Naive B cell (primary cell): ENCODE measurements around the gene PDGFB. TPM values are rescaled to one million over a fixed set of nuclear protein-coding genes. Genes with fewer than 3 reads are reported as not detected.

Source experiments
- ATAC-seq, 2 donors: fragments of 150-1000 bp; cut with Tn5 transposase; 2 replicates each; pipeline ENCODE4 v1.10.0; 2021; ENCODE audit warnings: low read depth in 2 of 2, mild to moderate bottlenecking in 2 of 2, moderate library complexity in 2 of 2
- DNase-seq: peaks from one replicate; pipeline ENCODE4 v3.0.0; 2022
- H3K27ac Mint-ChIP-seq, 6 donors: one replicate each; pipeline ENCODE4 v1.8.0; 2020 to 2022; ENCODE audit warnings: mild to moderate bottlenecking in 6 of 6, mixed read lengths in 6 of 6, moderate library complexity in 5 of 6, inconsistent platforms in 2 of 6
- H3K27me3 Mint-ChIP-seq, 3 donors: one replicate each; pipeline ENCODE4 v1.8.0; 2021 to 2022; ENCODE audit warnings: mixed read lengths in 3 of 3, mild to moderate bottlenecking in 1 of 3
- H3K36me3 Mint-ChIP-seq, 2 donors: one replicate each; pipeline ENCODE4 v1.8.0; 2020 to 2022; ENCODE audit warnings: mixed read lengths in 2 of 2, inconsistent platforms in 1 of 2, mild to moderate bottlenecking in 1 of 2
- H3K4me1 Mint-ChIP-seq, 3 donors: one replicate each; pipeline ENCODE4 v1.8.0; 2020 to 2022; ENCODE audit warnings: mixed read lengths in 3 of 3, inconsistent platforms in 1 of 3, mild to moderate bottlenecking in 1 of 3, moderate library complexity in 1 of 3
- H3K4me3 Mint-ChIP-seq, 8 donors: one replicate each; pipeline ENCODE4 v1.8.0; 2020 to 2022; ENCODE audit warnings: mild to moderate bottlenecking in 8 of 8, mixed read lengths in 8 of 8, moderate library complexity in 8 of 8, inconsistent platforms in 2 of 8
- H3K9me3 Mint-ChIP-seq, 7 donors: one replicate each; pipeline ENCODE4 v1.8.0; 2020 to 2022; ENCODE audit warnings: mixed read lengths in 7 of 7, mild to moderate bottlenecking in 5 of 7, inconsistent platforms in 2 of 7, moderate library complexity in 1 of 7
- polyA plus RNA-seq, 6 donors: library from polyadenylated mRNA; unstranded; fragments of 300-500 nt; fragmentation: Illumina TruSeq; gene quantifications; one replicate each; pipeline ENCODE4 v1.2.3, GENCODE V29; 2021; ENCODE audit warnings: low read depth in 6 of 6

The PDGFB gene
- polyA plus RNA-seq, 6 donors from 2014 or later = not detected

GRCh38 chr22:39256186-39256552, 11.4 kb upstream of the PDGFB start:
- Mint-ChIP-seq H3K27me3 (peaks cover 38 to 66% (median 44%) of the 10 kb centered on the region in 3 donors), H3K4me3 (peak overlapping the region in 1 of 8 donors; percentile 81), H3K27ac (no peak overlapping the region), H3K9me3 (peaks cover 0 to 9% (median 4%) of the 10 kb centered on the region in 7 donors), H3K36me3 (peaks cover 0 to 5% of the 10 kb centered on the region in 2 donors), H3K4me1 (peaks cover 12 to 18% (median 17%) of the 10 kb centered on the region in 3 donors)
- no peak for DNase-seq
- ATAC-seq = no peak

GRCh38 chr22:39255449-39256185, 10.8 kb upstream of the PDGFB start:
- ATAC-seq (no peak), DNase-seq (no peak)
- peaks cover 42 to 66% (median 44%) of the 10 kb centered on the region in 3 donors for H3K27me3 Mint-ChIP-seq
- H3K4me1 Mint-ChIP-seq = peaks cover 12 to 18% (median 17%) of the 10 kb centered on the region in 3 donors
- H3K9me3 Mint-ChIP-seq = peaks cover 0 to 4% (median 0%) of the 10 kb centered on the region in 7 donors
- peak overlapping the region in 2 of 6 donors; percentile 60 to 68 for H3K27ac Mint-ChIP-seq
- H3K4me3 Mint-ChIP-seq = no peak overlapping the region
- no peaks in the 10 kb centered on the region for H3K36me3 Mint-ChIP-seq

GRCh38 chr22:39254789-39255298, 10.1 kb upstream of the PDGFB start:
- peak overlapping the region in 2 of 8 donors; percentile 32 to 75 for H3K4me3 Mint-ChIP-seq
- ATAC-seq = peak; percentile 52 to 73
- H3K27ac Mint-ChIP-seq = peak overlapping the region in 1 of 6 donors; percentile 60

GRCh38 chr22:39254122-39254521, 9.3 kb upstream of the PDGFB start:
- H3K36me3 Mint-ChIP-seq = no peaks in the 10 kb centered on the region
- H3K9me3 Mint-ChIP-seq = no peaks in the 10 kb centered on the region
- no peak for ATAC-seq
- H3K27ac Mint-ChIP-seq = no peak overlapping the region
- no peak for DNase-seq
- H3K27me3 Mint-ChIP-seq = peaks cover 51 to 70% (median 59%) of the 10 kb centered on the region in 3 donors
- peaks cover 12 to 18% (median 17%) of the 10 kb centered on the region in 3 donors for H3K4me1 Mint-ChIP-seq
- no peak overlapping the region for H3K4me3 Mint-ChIP-seq

More at GRCh38 chr22:39254789-39255298, 10.1 kb upstream of the PDGFB start:
- no peaks in the 10 kb centered on the region for H3K36me3 Mint-ChIP-seq
- DNase-seq = no peak
- H3K27me3 Mint-ChIP-seq = peaks cover 46 to 66% (median 51%) of the 10 kb centered on the region in 3 donors
- H3K9me3 Mint-ChIP-seq = no peaks in the 10 kb centered on the region
- peaks cover 12 to 18% (median 17%) of the 10 kb centered on the region in 3 donors for H3K4me1 Mint-ChIP-seq

GRCh38 chr22:39253435-39254070, 8.8 kb upstream of the PDGFB start:
- DNase-seq (no peak), ATAC-seq (no peak)
- Mint-ChIP-seq H3K27me3 (peaks cover 51 to 75% (median 64%) of the 10 kb centered on the region in 3 donors), H3K36me3 (no peaks in the 10 kb centered on the region), H3K4me3 (peak overlapping the region in 1 of 8 donors; percentile 60), H3K4me1 (peaks cover 12 to 18% (median 17%) of the 10 kb centered on the region in 3 donors), H3K27ac (peak overlapping the region in 1 of 6 donors; percentile 61), H3K9me3 (no peaks in the 10 kb centered on the region)

GRCh38 chr22:39252461-39253434, 8.0 kb upstream of the PDGFB start:
- peaks cover 12 to 18% (median 17%) of the 10 kb centered on the region in 3 donors for H3K4me1 Mint-ChIP-seq
- H3K27me3 Mint-ChIP-seq = peaks cover 45 to 83% (median 72%) of the 10 kb centered on the region in 3 donors
- H3K36me3 Mint-ChIP-seq = no peaks in the 10 kb centered on the region
- peak overlapping the region in 1 of 6 donors; percentile 61 for H3K27ac Mint-ChIP-seq
- peak overlapping the region in 2 of 8 donors; percentile 33 to 60 for H3K4me3 Mint-ChIP-seq
- DNase-seq (no peak), ATAC-seq (no peak)
- H3K9me3 Mint-ChIP-seq = no peaks in the 10 kb centered on the region

- ATAC-seq = no peak
- Mint-ChIP-seq H3K9me3 (no peaks in the 10 kb centered on the region), H3K4me3 (no peak overlapping the region), H3K27me3 (peaks cover 53 to 92% (median 81%) of the 10 kb centered on the region in 3 donors), H3K27ac (no peak overlapping the region), H3K36me3 (no peaks in the 10 kb centered on the region), H3K4me1 (peaks cover 12 to 18% (median 17%) of the 10 kb centered on the region in 3 donors)
- DNase-seq = no peak
These were observed 7.1 kb upstream of the PDGFB start for GRCh38 chr22:39251762-39252460.

- Mint-ChIP-seq H3K36me3 (no peaks in the 10 kb centered on the region), H3K9me3 (no peaks in the 10 kb centered on the region), H3K27me3 (peaks cover 58 to 95% (median 91%) of the 10 kb centered on the region in 3 donors), H3K27ac (no peak overlapping the region), H3K4me3 (no peak overlapping the region), H3K4me1 (peaks cover 13 to 19% (median 19%) of the 10 kb centered on the region in 3 donors)
- no peak for DNase-seq
- no peak for ATAC-seq
These were observed 6.1 kb upstream of the PDGFB start for GRCh38 chr22:39250838-39251237.

GRCh38 chr22:39250131-39250530, 5.3 kb upstream of the PDGFB start:
- peaks cover 58 to 93% (median 90%) of the 10 kb centered on the region in 3 donors for H3K27me3 Mint-ChIP-seq

GRCh38 chr22:39249086-39249704, 4.4 kb upstream of the PDGFB start:
- Mint-ChIP-seq H3K27ac (no peak overlapping the region), H3K27me3 (peaks cover 57 to 83% (median 82%) of the 10 kb centered on the region in 3 donors)

More at GRCh38 chr22:39250131-39250530, 5.3 kb upstream of the PDGFB start:
- Mint-ChIP-seq H3K9me3 (no peaks in the 10 kb centered on the region), H3K36me3 (no peaks in the 10 kb centered on the region), H3K4me3 (no peak overlapping the region), H3K27ac (no peak overlapping the region), H3K4me1 (peaks cover 13 to 23% (median 20%) of the 10 kb centered on the region in 3 donors)
- DNase-seq = no peak
- ATAC-seq = no peak

GRCh38 chr22:39248254-39248653, 3.5 kb upstream of the PDGFB start:
- H3K27ac Mint-ChIP-seq = no peak overlapping the region
- H3K9me3 Mint-ChIP-seq = no peaks in the 10 kb centered on the region
- DNase-seq (no peak), ATAC-seq (no peak)
- peaks cover 8 to 27% (median 24%) of the 10 kb centered on the region in 3 donors for H3K4me1 Mint-ChIP-seq
- H3K4me3 Mint-ChIP-seq = no peak overlapping the region
- H3K36me3 Mint-ChIP-seq = no peaks in the 10 kb centered on the region
- peaks cover 56 to 87% (median 85%) of the 10 kb centered on the region in 3 donors for H3K27me3 Mint-ChIP-seq

More at GRCh38 chr22:39249086-39249704, 4.4 kb upstream of the PDGFB start:
- Mint-ChIP-seq H3K36me3 (no peaks in the 10 kb centered on the region), H3K4me1 (peaks cover 8 to 23% (median 20%) of the 10 kb centered on the region in 3 donors), H3K9me3 (no peaks in the 10 kb centered on the region), H3K4me3 (no peak overlapping the region)
- ATAC-seq = no peak
- no peak for DNase-seq

GRCh38 chr22:39247361-39247760, 2.6 kb upstream of the PDGFB start:
- H3K9me3 Mint-ChIP-seq = peaks cover 0 to 2% (median 0%) of the 10 kb centered on the region in 7 donors
- no peaks in the 10 kb centered on the region for H3K36me3 Mint-ChIP-seq
- H3K4me3 Mint-ChIP-seq = no peak overlapping the region
- peaks cover 48 to 84% (median 83%) of the 10 kb centered on the region in 3 donors for H3K27me3 Mint-ChIP-seq
- DNase-seq = no peak
- peaks cover 10 to 24% (median 22%) of the 10 kb centered on the region in 3 donors for H3K4me1 Mint-ChIP-seq
- ATAC-seq = peak; percentile 52 to 61
- H3K27ac Mint-ChIP-seq = no peak overlapping the region
